ENCODE measurements around the gene XAGE2. TPM values are rescaled to one million over a fixed set of nuclear protein-coding genes. Genes with fewer than 3 reads are reported as not detected.

XAGE2 gene
- total and polyA plus RNA-seq, 2 of the 4 experiments (the other 2 are of a cell fraction) = not detected

DNA sequence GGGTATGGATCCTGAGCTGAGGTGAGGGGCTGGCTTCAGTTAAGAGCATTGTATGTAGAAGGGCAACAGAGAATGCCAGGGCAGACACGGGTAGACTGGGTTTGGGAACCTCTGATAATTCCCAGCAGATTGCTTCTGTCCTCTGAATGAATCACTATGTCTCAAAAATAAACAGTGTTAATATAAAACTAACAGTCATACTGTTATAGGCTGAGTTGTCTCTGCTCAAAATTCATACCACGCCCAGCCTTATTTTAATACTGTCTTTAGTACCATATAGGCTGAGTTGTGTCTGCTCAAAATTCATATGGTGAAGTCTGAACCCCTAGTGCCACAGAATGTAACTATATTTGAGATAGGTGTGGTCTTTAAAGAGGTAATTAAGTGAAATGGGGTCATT is 10.0 kb downstream of the XAGE2 start:
- WGBS, 2 experiments (ENCODE audit: extremely low coverage in 2 of 2, insufficient read length in 1 of 2) = no CpG with 5 or more reads among the region's 2 CpGs
- intact Hi-C loops (cut with micrococcal nuclease) (no loop called here), in situ Hi-C loops (cut with MboI; ENCODE audit: low sequenced_read_pairs) (no loop called here), dilution Hi-C loops (cut with HindIII; ENCODE audit: low sequenced_read_pairs, unreplicated experiment) (no loop called here)
- Histone ChIP-seq H4K20me1 (ENCODE audit: insufficient read depth, low read length) (no peaks in the 10 kb centered on the region), H3K14ac (replicated peaks; ENCODE audit: low read depth, low read length) (no peak overlapping the region), H3K4me2 (ENCODE audit: low read depth, low read length) (no peak overlapping the region), H2AK5ac (ENCODE audit: low read depth, low read length) (no peak overlapping the region), H2BK15ac (ENCODE audit: low read depth, low read length) (no peak overlapping the region), H4K91ac (ENCODE audit: insufficient read depth, low read depth, low read length) (no peak overlapping the region), H2BK5ac (ENCODE audit: low read depth, low read length, poor library complexity, severe bottlenecking) (no peak overlapping the region), H2BK120ac (ENCODE audit: low read depth, low read length) (no peak overlapping the region), H3K9me3 (ENCODE audit: control insufficient read depth, insufficient read depth, low read length) (no peaks in the 10 kb centered on the region), H4K5ac (ENCODE audit: low read depth, low read length) (no peak overlapping the region), H3K4ac (ENCODE audit: low read depth, low read length) (no peak overlapping the region), H3K4me1 (ENCODE audit: control insufficient read depth, insufficient read depth, low read length) (no peaks in the 10 kb centered on the region), H3K4me3 (ENCODE audit: insufficient read depth, low read depth, low read length) (no peak overlapping the region), H3K9ac (ENCODE audit: low read depth, low read length) (no peak overlapping the region), H3K56ac (ENCODE audit: extremely low read depth, insufficient read depth, low read length) (no peak overlapping the region), H2BK20ac (ENCODE audit: low read depth, low read length) (no peak overlapping the region), H3K36me3 (ENCODE audit: control insufficient read depth, insufficient read depth, low read length) (no peaks in the 10 kb centered on the region), H3K27me3 (ENCODE audit: control insufficient read depth, insufficient read depth, low read length) (peaks cover 11% of the 10 kb centered on the region), H4K8ac (ENCODE audit: low read depth in 2 of 2, low read length in 2 of 2) (no peak overlapping the region), H3K79me1 (ENCODE audit: low read depth in 1 of 2, low read length in 2 of 2) (no peaks in the 10 kb centered on the region), H2AK9ac (replicated peaks; ENCODE audit: low read depth, low read length, poor library complexity) (no peak overlapping the region), H2AFZ (replicated peaks; ENCODE audit: low read length, poor library complexity) (no peak overlapping the region), H3K27ac (ENCODE audit: insufficient read depth, low read length) (no peak overlapping the region), H3K9me1 (ENCODE audit: insufficient read depth, low read length) (no peaks in the 10 kb centered on the region), H3K18ac (ENCODE audit: low read depth, low read length) (no peak overlapping the region), H3K23ac (ENCODE audit: low read depth, low read length) (no peak overlapping the region)
- ChIA-PET POLR2A (ENCODE audit: unreplicated experiment) (no interaction called here), CTCF (no interaction called here)
- no peak for DNase-seq
- no TSS peak for BruUV-seq (replicated peaks)
- ATAC-seq (ENCODE audit: low read depth) = peak; percentile 71
- TF ChIP-seq MAZ (IDR thresholded peaks at IDR 0.05; ENCODE audit: borderline replicate concordance, low read depth, low read length) = no peak
- no peak for TF ChIP-seq NFE2L2 (IDR thresholded peaks at IDR 0.05; ENCODE audit: low read depth, low read length)
- TF ChIP-seq MXI1 (IDR thresholded peaks at IDR 0.05; ENCODE audit: borderline replicate concordance, low read depth, low read length) = no peak
- no peak for TF ChIP-seq CHD1 (IDR thresholded peaks at IDR 0.05; ENCODE audit: low read depth, low read length)
- TF ChIP-seq BHLHE40 (IDR thresholded peaks at IDR 0.05; ENCODE audit: low read depth, low read length) = no peak
- TF ChIP-seq RAD21 (IDR thresholded peaks at IDR 0.05; ENCODE audit: low read length) = no peak
- TF ChIP-seq, protein P1, sequence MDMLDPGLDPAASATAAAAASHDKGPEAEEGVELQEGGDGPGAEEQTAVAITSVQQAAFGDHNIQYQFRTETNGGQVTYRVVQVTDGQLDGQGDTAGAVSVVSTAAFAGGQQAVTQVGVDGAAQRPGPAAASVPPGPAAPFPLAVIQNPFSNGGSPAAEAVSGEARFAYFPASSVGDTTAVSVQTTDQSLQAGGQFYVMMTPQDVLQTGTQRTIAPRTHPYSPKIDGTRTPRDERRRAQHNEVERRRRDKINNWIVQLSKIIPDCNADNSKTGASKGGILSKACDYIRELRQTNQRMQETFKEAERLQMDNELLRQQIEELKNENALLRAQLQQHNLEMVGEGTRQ (IDR thresholded peaks at IDR 0.05; ENCODE audit: low read depth, low read length) = no peak
- TF ChIP-seq, protein P2, sequence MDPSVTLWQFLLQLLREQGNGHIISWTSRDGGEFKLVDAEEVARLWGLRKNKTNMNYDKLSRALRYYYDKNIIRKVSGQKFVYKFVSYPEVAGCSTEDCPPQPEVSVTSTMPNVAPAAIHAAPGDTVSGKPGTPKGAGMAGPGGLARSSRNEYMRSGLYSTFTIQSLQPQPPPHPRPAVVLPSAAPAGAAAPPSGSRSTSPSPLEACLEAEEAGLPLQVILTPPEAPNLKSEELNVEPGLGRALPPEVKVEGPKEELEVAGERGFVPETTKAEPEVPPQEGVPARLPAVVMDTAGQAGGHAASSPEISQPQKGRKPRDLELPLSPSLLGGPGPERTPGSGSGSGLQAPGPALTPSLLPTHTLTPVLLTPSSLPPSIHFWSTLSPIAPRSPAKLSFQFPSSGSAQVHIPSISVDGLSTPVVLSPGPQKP (IDR thresholded peaks at IDR 0.05; ENCODE audit: borderline replicate concordance, low read depth, low read length) = no peak
- no peak for TF ChIP-seq POLR2A (IDR thresholded peaks at IDR 0.05; ENCODE audit: low read depth, low read length)
- no peak for TF ChIP-seq CEBPB (IDR thresholded peaks at IDR 0.05; ENCODE audit: low read depth, low read length)
- TF ChIP-seq FOS (IDR thresholded peaks at IDR 0.05; ENCODE audit: low read depth, low read length) = no peak
- TF ChIP-seq, protein P3, sequence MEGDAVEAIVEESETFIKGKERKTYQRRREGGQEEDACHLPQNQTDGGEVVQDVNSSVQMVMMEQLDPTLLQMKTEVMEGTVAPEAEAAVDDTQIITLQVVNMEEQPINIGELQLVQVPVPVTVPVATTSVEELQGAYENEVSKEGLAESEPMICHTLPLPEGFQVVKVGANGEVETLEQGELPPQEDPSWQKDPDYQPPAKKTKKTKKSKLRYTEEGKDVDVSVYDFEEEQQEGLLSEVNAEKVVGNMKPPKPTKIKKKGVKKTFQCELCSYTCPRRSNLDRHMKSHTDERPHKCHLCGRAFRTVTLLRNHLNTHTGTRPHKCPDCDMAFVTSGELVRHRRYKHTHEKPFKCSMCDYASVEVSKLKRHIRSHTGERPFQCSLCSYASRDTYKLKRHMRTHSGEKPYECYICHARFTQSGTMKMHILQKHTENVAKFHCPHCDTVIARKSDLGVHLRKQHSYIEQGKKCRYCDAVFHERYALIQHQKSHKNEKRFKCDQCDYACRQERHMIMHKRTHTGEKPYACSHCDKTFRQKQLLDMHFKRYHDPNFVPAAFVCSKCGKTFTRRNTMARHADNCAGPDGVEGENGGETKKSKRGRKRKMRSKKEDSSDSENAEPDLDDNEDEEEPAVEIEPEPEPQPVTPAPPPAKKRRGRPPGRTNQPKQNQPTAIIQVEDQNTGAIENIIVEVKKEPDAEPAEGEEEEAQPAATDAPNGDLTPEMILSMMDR (conservative IDR thresholded peaks at IDR 0.05; ENCODE audit: low read depth, low read length) = no peak
- no peak for TF ChIP-seq RCOR1 (IDR thresholded peaks at IDR 0.05; ENCODE audit: insufficient replicate concordance, low read length)
- TF ChIP-seq RFX5 (IDR thresholded peaks at IDR 0.05; ENCODE audit: low read depth, low read length) = no peak
- no peak for TF ChIP-seq SMC3 (IDR thresholded peaks at IDR 0.05; ENCODE audit: low read depth, low read length)

Data from IMR-90 (cell line).